ENCODE measurements around the gene MBNL3. TPM values are rescaled to one million over a fixed set of nuclear protein-coding genes. Genes with fewer than 3 reads are reported as not detected.

MBNL3 gene
- total RNA-seq, 1 experiment from 2014 or later, result 17.7 TPM

DNA sequence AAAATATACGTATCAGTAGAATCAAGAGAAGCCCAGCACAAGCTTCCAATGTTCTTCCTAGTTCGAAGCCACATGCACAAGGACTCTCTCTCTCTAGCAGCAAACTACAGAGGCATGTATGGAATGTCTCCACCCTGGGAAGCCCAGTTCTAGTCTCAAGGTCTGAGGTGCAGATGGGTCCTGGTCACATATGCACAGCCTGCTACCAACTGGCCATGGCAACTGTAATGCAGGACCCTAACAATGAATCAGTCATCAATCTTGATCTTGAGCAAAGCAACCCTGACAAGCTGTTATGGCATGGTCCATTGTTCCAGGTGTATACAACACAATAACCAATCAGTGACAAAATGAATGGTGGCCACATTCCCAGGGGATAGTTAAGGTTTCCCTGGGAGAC is 55.8 kb downstream of the MBNL3 start:
- H3K9me3 Mint-ChIP-seq (ENCODE audit: unreplicated experiment), result no peaks in the 10 kb centered on the region
- H3K27me3 Mint-ChIP-seq (ENCODE audit: insufficient read depth, unreplicated experiment), result peaks cover 68% of the 10 kb centered on the region
- TF ChIP-seq CTCF (IDR thresholded peaks at IDR 0.05; ENCODE audit: unreplicated experiment), result no peak
- ChIA-PET POLR2A (interaction anchor here (0.6 to 0.7 kb wide), 2 partner anchors 13 to 21 kb away, joined by 3 read pairs; no protein-coding TSS in a partner anchor), CTCF (interaction anchor here (0.6 kb wide), 1 partner anchor 478 kb away, joined by 3 read pairs; no protein-coding TSS in a partner anchor)
- no peak overlapping the region for H3K4me3 Mint-ChIP-seq (ENCODE audit: unreplicated experiment)
- intact Hi-C loops (cut with micrococcal nuclease), result no loop called here
- DNase-seq (ENCODE audit: unreplicated experiment), result no peak
- H3K36me3 Mint-ChIP-seq (ENCODE audit: insufficient read depth, unreplicated experiment), result no peaks in the 10 kb centered on the region
- no peaks in the 10 kb centered on the region for H3K4me1 Mint-ChIP-seq (ENCODE audit: insufficient read depth, unreplicated experiment)
- BruUV-seq (replicated peaks), result no TSS peak
- H3K27ac Mint-ChIP-seq (ENCODE audit: low read depth, unreplicated experiment), result no peak overlapping the region

- peaks cover 6% of the 10 kb centered on the region for H3K4me1 Mint-ChIP-seq (ENCODE audit: insufficient read depth, unreplicated experiment)
- no peak overlapping the region for H3K27ac Mint-ChIP-seq (ENCODE audit: low read depth, unreplicated experiment)
- H3K4me3 Mint-ChIP-seq (ENCODE audit: unreplicated experiment), result no peak overlapping the region
- DNase-seq (ENCODE audit: unreplicated experiment), result no peak
- H3K36me3 Mint-ChIP-seq (ENCODE audit: insufficient read depth, unreplicated experiment), result no peaks in the 10 kb centered on the region
- peaks cover 95% of the 10 kb centered on the region for H3K27me3 Mint-ChIP-seq (ENCODE audit: insufficient read depth, unreplicated experiment)
- CTCF ChIA-PET, result no interaction called here
- POLR2A ChIA-PET, result no interaction called here
- TF ChIP-seq CTCF (IDR thresholded peaks at IDR 0.05; ENCODE audit: unreplicated experiment), result no peak
- intact Hi-C loops (cut with micrococcal nuclease), result no loop called here
- no TSS peak for BruUV-seq (replicated peaks)
- H3K9me3 Mint-ChIP-seq (ENCODE audit: unreplicated experiment), result no peaks in the 10 kb centered on the region
Measured at GRCh38 chrX:132428896-132429295, 59.9 kb downstream of the MBNL3 start.

DNA sequence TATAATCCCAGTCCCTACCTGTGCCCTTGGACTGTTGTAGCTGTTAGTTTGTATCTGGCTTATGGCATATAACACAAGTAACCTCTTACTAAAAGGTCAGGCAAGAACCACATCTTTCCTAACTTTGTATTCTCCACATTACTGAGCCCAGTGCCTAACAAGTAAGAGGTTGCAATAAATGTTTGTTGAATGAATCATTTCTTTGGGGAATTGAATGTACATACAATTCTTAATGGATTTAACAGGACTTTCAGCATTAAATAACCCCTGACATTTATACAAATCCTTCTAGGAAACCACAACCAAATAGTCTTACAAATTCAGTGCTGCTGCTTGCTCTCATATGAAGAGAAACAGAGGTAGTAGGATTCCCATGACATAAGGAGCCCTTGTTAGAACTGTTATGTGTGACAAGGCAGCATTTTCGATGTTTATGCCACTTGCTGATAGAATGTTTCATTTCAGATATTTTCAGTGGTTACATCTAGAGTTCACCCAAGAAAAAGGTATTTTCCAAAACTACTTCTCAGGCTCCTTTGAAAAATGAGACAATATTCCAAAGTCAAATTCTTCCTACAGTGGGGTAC is 62.0 kb downstream of the MBNL3 start:
- Mint-ChIP-seq H3K27ac (ENCODE audit: low read depth, unreplicated experiment) (no peak overlapping the region), H3K4me3 (ENCODE audit: unreplicated experiment) (no peak overlapping the region), H3K27me3 (ENCODE audit: insufficient read depth, unreplicated experiment) (peaks cover 94% of the 10 kb centered on the region), H3K9me3 (ENCODE audit: unreplicated experiment) (no peaks in the 10 kb centered on the region), H3K4me1 (ENCODE audit: insufficient read depth, unreplicated experiment) (peaks cover 6% of the 10 kb centered on the region), H3K36me3 (ENCODE audit: insufficient read depth, unreplicated experiment) (no peaks in the 10 kb centered on the region)
- intact Hi-C loops (cut with micrococcal nuclease), result no loop called here
- POLR2A ChIA-PET, result no interaction called here
- CTCF ChIA-PET, result no interaction called here
- TF ChIP-seq CTCF (IDR thresholded peaks at IDR 0.05; ENCODE audit: unreplicated experiment), result no peak
- BruUV-seq (replicated peaks), result no TSS peak
- DNase-seq (ENCODE audit: unreplicated experiment), result peak; percentile 49

GRCh38 chrX:132425744-132426318 is 63.0 kb downstream of the MBNL3 start:
- BruUV-seq (replicated peaks), result no TSS peak
- H3K4me1 Mint-ChIP-seq (ENCODE audit: insufficient read depth, unreplicated experiment), result peaks cover 6% of the 10 kb centered on the region

More at GRCh38 chrX:132425744-132426318, 63.0 kb downstream of the MBNL3 start:
- DNase-seq (ENCODE audit: unreplicated experiment), result no peak
- no peak overlapping the region for H3K4me3 Mint-ChIP-seq (ENCODE audit: unreplicated experiment)
- H3K27ac Mint-ChIP-seq (ENCODE audit: low read depth, unreplicated experiment), result no peak overlapping the region
- TF ChIP-seq CTCF (IDR thresholded peaks at IDR 0.05; ENCODE audit: unreplicated experiment), result no peak
- H3K9me3 Mint-ChIP-seq (ENCODE audit: unreplicated experiment), result no peaks in the 10 kb centered on the region
- CTCF ChIA-PET, result interaction anchor here (0.7 kb wide), 1 partner anchor 91 kb away, joined by 3 read pairs; no protein-coding TSS in a partner anchor
- H3K36me3 Mint-ChIP-seq (ENCODE audit: insufficient read depth, unreplicated experiment), result no peaks in the 10 kb centered on the region
- intact Hi-C loops (cut with micrococcal nuclease), result no loop called here
- POLR2A ChIA-PET, result interaction anchor here (0.7 kb wide), 1 partner anchor 52 kb away, joined by 4 read pairs; no protein-coding TSS in a partner anchor
- H3K27me3 Mint-ChIP-seq (ENCODE audit: insufficient read depth, unreplicated experiment), result peaks cover 86% of the 10 kb centered on the region
